Stimulated activated naive CD8-positive, alpha-beta T cell treated with anti-CD3 and anti-CD28 coated beads, Interleukin-15, Interleukin-2, amounts not matched to agents 100 U/mL and 50 U/mL, for 24 hours (primary cell): ENCODE results near the gene PANX2.

Experiments used
- ATAC-seq: fragments of 150-1000 bp; cut with Tn5 transposase; one replicate; pipeline ENCODE4 v1.10.0; 2021
- DNase-seq: peaks from one replicate; pipeline ENCODE4 v3.0.0; 2021

The PANX2 gene

DNA sequence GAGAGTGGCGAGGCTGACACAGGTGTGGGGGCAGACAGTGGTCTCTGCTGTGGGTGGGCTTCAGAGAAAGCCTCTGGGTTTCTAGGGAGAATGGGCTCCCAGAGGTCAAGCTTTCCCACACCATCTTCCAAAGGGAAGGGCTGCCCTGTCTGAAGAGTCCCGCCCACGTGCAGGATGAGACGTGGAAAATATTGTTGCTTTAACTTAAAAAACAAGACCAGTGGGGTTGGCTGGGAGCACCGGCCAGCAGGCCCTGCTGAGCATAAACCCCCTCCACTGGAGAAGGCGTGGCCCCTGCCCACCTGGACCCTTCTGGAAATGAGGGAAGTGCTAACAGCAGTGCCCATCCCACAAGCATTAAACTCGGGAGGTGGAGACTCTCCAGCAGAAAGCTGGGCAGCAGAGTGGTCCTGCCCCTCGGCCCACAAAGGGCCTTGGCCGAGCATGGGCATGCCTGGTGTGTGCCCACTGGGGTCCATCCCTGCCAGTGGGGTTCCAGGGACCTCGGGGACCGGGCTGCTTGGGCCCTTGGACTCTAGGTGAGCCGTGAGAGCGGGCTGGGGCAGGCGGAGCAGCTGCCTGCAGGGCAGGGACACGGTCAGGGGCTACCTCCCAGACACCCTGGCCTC is 45.6 kb downstream of the PANX2 start:
- ATAC-seq (no peak), DNase-seq (no peak)

DNA sequence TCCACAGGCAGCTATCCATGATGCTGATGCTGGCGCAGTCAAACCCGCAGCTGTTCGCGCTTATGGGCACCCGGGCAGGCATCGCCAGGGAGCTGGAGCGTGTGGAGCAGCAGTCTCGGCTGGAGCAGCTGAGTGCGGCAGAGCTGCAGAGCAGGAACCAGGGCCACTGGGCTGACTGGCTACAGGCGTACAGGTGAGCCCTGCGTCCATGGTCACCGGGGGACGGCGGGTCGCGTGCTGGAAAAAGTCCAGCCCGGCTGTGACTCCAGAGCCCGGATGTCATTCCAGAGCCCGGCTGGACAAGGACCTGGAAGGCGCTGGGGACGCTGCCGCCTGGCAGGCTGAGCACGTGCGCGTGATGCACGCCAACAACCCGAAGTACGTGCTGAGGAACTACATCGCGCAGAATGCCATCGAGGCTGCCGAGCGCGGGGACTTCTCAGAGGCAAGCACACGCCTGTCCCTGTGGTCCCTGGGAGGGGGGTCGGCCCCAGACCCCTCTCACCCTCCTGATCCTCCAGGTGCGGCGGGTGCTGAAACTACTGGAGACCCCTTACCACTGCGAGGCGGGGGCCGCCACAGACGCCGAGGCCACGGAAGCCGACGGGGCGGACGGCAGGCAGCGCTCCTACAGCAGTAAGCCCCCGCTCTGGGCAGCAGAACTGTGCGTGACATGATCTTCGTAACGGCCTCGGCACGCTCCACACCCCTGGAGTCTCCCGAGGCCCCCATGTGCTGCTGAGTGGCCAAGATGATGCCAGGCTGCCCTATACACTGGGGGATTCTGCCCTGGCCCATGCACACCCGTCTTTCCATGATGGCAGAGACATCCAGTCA is 46.4 kb downstream of the PANX2 start:
- no peak for ATAC-seq
- no peak for DNase-seq

DNA sequence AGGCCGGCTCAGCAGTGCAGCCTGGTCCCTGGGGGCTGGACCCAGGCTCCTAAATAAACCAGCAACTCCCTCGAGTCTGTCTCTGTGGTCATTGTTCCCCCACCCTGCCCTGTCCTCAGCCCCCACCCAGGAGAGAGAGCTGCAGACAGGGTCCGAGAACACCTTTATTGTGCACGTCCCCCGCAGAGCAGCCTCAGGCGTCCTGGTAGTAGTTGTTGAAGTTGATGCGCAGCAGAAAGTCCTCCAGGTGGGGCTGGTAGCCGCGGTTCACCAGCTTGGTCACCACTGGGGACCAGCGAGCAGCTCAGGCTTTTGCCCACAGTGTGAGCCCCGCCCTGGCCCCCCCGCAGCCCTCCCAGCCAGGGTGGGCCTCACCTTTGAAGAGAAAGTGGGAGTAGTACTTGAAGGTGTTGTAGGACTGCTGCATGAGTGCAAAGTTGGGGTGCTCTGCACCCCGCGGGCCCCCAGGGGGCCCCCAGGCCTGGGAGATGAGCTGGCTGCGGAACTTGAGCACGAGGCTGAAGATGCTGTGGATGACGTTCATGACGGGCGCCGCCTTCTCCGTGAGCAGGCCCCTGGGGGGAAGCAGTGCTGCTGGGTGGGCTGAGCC is 47.1 kb downstream of the PANX2 start:
- no peak for ATAC-seq

DNA sequence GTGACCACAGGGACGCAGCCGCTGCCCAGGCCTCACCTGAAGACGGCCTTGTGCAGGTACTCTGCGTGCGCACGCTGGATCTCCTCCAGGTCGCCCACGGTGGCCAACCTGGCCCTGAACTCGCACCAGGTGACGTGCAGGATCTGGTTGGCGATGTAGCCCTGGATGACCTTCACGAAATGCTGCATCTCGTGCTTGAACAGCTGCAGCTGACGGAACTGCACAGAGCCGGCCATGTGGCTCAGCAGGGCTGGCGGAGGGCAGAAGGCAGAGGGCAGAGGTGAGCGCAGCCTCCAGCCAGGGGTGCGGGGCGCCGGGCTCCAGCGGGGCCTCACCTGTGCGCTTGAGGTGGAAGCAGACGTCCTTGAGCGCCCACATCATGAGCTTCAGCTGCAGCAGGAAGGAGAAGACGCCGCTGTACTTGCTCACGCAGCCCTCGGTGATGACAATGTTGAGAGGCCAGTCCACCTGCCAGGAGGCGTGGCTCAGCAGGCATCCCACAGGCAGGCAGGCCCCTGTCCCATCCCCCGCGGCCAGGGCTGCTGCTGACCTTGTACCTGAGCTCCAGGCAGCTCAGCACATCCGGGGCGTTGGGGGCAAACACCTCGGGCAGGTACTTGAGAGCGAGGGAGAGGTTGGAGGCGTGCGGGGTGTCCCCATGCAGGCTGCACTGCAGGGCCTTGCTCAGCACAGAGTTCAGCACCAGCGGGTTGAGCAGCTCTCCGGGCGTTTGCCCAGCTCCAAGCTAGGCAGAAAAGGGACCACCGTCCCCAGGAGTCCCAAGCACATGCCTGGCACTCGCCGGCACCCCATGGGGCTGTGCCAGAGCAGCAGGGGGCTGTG is 47.8 kb downstream of the PANX2 start:
- ATAC-seq (no peak), DNase-seq (no peak)

More for the DNA sequence above, 47.1 kb downstream of the PANX2 start:
- DNase-seq: no peak

DNA sequence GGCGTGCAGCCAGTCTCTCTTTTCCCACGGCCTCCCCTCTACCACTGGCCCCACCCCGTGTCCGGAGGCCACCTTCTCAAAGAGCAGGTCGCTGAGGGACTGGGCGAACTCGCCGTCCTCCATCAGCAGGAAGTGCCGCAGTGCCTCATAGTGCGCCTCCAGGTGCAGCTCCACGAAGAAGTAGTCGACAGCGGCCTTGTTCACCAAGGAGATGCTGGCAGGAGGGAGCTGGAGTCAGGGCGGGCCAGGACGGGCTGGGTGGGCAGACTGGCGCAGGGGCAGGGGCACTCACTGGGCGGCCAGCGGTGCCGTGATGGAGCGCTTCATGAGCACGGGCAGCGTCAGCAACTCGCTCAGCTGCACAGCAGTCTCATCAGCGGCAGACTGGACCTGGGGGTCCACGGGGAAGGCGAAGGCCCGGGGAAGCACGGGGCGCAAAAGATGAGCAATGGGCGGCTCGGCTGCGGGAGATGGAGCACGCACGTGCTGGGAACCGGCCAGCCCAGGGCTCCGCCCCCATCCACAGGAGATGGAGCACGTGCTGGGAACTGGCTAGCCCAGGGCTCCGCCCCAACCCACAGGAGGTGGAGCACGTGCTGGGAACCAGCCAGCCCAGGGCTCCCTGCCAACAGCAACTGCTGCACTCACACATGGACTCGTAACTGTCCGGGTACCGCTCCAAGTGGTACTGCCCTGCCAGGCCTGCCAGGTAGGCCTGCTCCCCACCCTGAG is 48.6 kb downstream of the PANX2 start:
- peak; percentile 11 for ATAC-seq
- no peak for DNase-seq

DNA sequence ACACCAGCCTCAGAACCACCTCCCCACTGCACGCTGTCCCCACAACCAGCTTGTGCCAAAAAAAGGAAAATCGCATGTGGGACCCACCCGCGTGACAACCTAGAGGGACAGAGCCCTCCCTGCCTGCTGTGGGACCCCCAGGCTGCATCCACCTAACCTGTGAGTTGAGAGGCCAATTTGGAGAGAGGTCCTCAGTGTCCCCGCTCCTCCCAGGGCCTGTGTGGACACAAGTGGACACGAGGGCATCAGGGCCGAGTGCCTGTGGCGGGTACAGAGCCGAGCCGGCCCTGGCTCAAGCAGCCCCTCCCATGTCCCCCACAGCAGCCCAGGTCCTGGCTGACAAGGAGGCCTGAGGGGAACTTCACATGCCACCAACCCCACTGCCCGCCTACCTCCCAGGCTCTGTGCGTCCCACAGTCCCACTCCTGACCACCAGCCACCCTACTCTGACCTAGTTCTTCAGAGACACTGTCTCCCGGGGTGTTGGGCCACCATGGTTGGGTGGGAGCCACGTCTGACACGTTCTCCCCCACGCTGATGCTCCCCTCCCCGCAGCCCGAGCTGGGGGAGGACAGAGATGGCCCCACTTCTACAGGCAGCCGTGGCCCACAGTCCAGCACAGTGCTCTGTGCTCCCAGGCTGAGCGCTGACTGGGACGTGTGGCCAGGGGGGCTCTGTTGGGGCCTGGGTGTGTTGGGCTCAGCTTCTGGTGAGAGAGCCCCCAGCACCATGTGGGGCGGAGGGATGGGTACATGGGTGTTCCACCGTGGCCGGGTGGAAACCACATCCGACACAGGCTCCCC is 49.5 kb downstream of the PANX2 start:
- ATAC-seq: no peak
- DNase-seq: no peak

DNA sequence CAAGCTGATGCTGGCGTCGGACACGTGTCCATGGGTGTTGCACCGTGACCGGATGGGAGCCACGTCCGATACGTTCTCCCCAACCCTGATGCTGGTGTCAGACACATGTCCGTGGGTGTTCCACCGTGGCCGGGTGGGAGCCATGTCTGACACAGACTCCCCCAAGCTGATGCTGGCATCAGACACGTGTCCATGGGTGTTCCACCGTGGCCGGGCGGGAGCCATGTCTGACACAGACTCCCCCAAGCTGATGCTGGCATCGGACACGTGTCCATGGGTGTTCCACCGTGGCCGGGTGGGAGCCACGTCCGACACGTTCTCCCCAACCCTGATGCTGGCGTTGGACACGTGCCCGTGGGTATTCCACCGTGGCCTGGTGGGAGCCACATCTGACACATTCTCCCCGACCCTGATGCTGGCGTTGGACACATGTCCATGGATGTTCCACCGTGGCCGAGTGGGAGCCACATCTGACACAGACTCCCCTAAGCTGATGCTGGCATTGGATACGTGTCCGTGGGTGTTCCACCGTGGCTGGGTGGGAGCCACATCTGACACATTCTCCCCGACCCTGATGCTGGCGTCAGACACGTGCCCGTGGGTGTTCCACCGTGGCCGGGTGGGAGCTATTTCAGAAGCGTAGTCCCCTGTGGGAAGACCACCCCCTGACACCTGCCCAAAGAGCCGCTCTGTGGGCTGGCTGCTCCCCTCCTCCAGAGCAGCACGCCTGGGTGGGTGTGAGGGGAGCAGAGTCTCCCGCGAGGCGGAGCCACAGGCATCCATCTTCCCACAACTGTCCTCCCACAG is 50.3 kb downstream of the PANX2 start:
- ATAC-seq (no peak), DNase-seq (no peak)

DNA sequence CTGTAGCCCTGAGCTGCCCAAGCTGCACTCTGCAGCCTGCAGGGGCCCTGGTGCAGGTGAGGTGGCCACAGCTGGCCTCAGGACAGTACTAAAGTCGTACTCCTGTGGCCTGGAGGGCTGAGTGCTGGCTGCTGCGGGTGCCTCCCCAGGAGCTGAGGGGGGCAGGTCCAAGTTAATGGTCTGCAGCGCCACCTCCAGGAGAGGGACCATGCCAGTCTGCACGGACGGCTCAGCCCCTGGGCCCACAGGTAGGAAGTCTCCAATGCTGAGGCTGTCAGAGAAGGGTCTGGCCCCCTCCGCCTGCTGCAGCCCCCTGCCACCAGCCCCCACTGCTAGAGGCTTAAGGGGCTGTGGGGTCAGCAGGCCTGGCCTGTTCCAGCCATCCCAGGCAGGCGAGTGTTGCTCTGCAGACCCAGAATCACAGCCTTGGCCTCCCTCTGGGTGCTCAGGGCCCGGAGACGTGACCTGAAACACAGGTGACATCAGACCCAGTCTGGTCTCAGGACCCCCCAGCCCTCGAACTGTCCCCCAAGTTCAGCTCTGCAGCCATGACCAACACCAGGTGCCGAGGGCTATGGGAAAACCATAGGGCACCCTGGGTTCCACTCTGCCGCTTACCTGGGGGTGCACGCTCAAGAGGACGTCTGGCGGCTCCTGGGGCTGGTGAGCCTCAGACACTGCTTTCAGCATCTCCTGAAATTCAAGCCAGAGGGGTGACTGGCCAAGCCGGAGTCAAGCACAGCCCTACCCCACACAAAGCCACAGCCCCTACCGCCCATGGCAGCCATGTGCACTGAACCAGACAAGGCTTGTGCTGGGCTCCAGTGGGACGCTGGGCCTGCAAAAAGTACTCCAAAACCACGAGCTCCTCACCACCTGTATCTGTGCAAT is 51.1 kb downstream of the PANX2 start:
- DNase-seq (no peak), ATAC-seq (no peak)

DNA sequence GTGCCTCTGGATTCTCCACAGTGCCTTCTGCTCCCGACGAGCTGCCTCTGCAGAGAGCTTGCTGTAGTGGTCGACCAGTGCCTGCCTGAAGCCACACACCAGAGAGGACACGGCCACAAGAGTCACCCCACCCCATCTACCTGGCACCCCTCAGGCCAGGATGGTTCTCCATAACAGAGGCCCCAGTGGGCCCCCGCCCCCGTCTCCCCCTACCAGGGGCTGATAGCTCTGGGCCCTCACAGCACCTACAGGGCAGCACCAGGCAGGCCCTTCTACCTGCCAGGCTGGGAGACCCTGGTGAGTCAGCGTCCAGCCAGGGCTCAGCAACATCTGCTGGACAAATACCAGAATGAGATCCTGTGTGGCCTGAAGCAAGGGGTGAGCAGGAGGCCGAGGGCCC is 52.0 kb downstream of the PANX2 start:
- ATAC-seq (no peak), DNase-seq (no peak)

DNA sequence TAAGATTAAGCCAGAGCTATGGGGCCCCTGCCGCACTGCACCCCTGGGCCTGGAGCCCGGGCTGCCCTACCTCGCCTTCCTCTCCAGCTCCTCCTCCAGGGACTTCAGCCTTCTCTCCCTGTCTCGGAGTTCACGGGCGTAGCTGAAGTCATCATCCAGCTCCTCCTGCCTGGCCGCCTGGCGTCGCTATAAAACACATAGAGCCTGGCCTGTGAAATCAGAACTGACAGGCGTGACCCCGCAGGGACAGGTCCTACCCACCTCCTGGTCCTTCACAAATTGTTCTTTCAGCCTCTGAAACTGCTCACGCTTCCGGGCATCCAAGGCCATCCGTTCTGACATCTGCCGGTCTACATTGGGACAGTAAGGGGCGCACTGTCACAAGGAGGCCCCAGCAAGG is 53.5 kb downstream of the PANX2 start:
- DNase-seq (no peak), ATAC-seq (no peak)

DNA sequence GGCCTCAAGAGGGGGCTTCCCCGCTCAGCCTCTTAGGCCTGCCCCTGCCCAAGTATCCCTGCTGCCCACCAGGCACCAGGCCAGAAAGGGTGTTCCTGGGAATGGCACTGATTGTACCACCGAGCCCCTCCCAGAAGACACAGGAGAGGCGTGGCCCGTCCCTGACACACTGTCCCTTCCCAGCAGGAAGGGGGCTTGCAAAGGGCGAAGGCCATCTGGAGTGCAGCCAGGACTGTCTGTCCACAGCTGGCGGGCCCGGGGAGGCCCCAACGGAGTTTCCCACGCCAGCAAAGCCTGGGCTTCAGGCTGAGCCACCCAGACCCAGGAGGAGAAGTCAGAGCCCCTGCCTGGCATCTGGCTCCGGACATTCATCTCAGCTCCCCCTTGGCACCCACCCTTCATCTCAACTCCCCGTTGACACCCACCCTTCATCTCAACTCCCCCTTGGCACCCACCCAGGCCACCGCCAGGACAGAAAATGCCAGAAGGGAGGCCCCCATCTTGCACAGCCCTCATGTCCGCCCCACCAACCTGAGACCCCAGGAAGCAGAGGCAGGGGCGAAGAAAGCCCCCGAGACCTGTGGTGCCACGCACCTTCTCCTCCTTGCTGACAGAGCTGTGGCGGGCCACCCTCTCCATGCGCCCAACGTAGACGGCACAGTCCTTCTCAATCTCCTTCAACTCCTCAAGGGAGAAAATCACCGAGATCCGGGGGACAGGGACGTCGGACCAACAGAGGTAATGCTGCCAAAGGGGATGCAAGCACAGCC is 54.9 kb downstream of the PANX2 start:
- no peak for ATAC-seq
- no peak for DNase-seq

DNA sequence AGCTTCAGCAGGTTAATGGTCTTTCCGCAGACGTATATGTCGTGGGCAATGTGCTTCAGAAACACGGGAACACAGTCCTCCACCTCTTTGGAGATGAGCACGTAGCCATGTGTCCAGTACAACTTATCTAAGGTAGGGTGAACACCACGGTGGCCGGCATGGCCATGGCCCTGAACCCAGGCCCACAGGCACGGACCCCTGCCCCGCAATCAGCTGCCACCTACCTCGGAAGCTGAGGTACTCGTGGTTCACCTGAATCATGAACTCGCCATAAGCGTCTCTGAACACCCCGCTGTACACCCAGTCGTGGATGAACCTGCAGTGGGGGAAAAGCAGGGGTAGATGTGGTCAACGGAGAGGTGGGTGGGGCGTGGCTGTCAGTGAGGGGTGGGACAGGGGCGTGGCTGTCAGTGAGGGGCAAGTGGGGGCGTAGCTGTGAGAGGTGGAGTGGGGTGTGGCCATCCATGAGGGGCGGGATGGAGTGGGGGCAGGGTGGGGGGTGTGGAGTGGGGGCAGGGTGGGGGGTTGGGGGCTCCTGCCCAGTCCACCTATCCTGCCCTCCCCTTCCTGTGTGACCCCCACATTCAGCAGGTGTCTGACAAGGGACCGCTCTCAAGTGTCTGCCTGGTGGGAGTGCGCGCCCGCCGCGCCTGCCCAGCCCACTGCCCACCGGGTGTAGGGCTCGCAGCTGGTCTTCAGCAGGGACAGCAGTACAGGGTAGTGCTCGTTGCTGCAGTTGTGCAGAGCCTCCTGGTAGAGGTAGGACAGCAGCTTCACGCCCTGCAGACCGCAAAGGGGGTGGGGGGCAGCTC is 55.7 kb downstream of the PANX2 start:
- no peak for DNase-seq
- no peak for ATAC-seq

DNA sequence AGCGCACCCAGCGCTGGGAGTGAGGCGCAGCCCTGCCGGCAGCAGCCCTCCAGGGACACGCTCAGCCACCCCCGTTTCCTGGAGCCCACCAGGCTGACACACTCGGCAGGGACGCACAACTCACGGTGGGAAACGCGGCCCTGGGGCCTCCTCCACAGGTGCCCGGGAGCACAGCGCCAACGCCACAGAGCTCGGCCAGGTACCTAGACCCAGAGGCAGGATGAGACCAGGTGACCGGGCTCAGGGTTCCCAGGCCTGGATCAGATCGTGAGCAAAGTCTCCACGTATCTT is 56.3 kb downstream of the PANX2 start:
- ATAC-seq: no peak
- DNase-seq: no peak

DNA sequence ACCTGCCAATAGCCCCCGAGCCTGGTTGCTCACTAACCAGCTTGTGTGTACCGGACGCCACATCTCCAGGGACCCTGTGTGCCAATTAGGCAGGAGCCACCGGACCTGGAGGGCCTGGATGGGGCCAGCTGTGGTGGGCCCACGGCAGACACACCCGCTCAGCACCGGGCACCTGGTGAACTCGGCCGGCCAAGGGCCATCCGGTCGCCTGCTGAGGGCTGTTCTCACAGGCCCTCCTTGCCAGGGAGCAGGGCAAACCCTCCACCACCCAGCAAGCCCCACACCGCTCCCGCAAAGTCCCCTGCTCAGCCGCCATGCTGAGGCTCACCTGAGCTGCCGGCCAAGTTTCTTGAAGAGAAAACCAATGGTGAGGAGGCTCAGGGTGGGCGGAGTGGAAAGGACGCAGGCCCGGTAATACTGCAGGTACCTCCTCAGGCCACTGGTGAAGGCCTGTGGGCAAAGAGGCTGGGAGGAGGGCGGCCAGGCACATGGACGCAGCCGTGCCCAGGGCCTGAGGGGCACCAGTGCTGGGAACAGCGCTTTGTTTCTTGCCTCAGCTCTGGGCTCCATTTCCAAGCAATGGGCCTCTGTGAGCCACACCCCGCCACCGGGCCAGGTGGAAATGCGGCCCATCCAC is 57.2 kb downstream of the PANX2 start:
- no peak for ATAC-seq

DNA sequence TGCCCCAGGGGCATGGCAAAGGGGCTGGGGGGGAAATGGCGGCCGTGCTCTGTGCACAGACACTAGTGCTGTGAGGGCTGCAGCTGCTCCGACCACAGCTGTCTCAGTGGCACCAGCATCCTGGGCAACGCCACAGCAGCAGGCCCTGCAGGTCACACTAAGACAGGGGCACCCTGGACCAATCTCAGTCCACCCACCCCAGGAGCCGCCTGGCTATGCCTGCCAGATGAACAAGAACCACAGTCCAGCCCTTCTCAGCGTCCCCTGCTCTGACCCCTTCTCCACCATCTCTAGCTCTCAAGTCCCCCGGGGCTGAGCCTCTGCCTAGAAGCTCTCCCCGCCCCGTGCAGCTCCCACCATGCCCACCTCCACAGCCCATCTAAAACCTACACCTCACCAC is 57.8 kb downstream of the PANX2 start:
- no peak for ATAC-seq
- DNase-seq: no peak

More for the DNA sequence above, 57.2 kb downstream of the PANX2 start:
- no peak for DNase-seq

DNA sequence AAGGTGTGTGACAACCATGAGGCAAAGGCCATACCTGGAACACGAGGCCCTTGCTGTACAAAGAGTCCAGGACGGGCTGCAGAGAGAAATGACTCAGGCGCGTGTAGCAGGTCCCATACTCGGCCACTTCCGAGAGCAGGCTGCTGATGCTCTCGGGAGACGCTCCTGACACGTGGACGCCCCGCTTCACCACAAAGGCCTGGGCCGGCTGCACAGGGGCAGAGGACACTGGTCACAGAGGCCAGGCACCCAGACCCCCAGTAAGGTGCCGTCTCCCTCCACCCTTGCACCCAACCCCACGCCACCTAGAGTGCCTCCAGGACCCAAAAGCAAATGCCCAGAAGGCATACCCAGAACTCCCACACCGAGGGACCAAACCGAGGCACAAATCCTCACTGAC is 58.8 kb downstream of the PANX2 start:
- no peak for ATAC-seq
- no peak for DNase-seq
